NCI-H1105 treated with DMSO at 0.1 percent for 48 hours (cell line): ENCODE measurements around the gene UNC79.
"Not testable (repeated sequence)": the region's sequence is repeated elsewhere in the genome, so short reads cannot be mapped to it uniquely, and the experiment has no call there.

Source experiments
- DNase-seq: peaks from one replicate; lab custom pipeline; 2025; lab: John Stamatoyannopoulos, UW

Gene UNC79

DNA sequence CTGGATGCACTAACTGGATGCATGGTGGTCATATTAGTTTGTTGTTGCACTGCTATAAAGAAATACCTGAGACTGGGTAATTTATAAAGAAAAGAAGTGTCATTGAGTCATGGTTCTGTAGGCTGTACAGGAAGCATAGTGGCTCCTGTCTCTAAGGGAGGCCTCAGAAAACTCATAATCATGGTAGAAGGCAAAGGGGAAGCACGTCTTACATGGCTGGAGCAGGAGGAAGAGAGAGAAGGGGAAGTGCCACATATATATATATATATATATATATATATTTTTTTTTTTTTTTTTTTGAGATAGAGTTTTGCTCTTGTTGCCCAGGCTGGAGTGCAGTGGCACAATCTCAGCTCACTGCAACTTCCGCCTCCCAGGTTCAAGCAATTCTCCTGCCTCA lies 62.9 kb downstream of the UNC79 start:
- not testable (repeated sequence) for DNase-seq

DNA sequence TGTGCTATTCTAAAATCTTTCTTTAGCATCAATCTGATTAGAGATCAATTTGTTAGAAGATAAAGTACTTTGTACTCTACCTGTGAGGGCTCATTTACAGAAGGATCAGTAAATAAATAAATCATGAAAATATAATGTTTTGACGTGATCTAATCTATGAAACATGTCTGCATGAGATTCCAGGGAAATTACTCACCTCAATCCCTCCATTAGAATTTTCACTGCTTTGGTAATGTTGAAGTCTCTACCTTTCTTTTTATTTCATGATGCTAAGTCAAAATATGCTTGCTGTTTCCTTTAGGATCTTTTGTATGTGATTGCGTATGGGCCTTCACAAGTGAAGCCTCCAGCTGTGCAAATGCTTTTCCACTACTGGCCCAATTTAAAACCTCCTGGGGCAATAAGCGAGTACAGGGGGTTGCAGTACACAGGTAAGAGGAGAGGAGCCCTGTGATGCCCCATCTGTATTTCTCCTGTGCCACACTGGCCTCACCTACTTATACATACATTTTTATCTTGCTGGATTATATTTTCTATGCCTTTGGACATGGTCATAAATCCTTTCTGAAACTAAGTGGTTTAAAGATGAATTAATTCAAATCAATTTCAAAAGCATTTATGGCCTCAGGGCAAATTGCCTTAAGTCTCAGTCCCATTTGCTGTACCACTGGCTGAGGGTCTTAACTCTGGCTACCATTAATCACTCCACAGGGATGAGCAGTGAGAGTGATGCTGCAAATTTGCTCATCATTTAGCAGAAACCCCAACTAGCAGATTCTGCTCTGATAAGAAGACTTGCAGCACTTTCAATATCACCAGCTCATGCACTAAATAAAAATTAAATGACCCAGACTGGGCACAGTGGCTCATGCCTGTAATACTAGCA lies 66.4 kb downstream of the UNC79 start:
- DNase-seq, result no peak

DNA sequence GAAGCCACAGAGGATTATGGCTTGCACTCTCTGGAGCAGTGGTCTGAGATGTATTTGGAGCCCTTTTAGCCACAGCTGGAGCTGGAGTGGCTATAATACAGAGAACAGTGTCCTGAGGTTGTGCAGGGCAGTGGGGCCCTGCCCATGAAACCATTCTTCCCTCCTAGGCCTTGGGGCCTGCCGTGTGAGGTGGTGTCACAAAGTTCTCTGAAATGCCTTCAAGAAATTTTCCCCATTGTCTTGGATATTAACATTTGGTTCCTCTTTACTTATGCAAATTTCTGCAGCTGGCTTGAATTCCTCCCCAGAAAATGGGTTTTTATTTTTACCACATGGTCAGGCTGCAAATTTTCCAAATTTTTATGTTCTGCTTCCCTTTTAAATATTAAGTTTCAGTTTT lies 79.3 kb downstream of the UNC79 start:
- no peak for DNase-seq

DNA sequence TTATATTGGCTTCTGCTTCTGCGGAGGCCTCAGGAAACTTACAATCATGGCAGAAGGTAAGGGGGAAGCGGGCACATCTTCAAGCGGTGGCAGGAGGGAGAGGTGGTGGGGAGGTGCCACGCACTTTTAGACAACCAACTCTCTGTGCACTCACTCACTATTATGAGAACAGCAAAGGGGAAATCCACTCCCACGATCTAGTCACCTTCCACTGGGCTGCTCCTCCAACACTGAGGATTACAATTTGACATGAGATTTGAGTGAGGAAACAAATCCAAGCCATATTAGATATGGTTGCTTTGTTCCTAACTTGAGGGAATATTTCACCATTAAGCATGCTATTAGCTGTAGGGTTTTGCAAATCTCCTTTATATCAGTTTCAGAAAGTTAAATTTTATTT lies 80.3 kb downstream of the UNC79 start:
- no peak for DNase-seq

DNA sequence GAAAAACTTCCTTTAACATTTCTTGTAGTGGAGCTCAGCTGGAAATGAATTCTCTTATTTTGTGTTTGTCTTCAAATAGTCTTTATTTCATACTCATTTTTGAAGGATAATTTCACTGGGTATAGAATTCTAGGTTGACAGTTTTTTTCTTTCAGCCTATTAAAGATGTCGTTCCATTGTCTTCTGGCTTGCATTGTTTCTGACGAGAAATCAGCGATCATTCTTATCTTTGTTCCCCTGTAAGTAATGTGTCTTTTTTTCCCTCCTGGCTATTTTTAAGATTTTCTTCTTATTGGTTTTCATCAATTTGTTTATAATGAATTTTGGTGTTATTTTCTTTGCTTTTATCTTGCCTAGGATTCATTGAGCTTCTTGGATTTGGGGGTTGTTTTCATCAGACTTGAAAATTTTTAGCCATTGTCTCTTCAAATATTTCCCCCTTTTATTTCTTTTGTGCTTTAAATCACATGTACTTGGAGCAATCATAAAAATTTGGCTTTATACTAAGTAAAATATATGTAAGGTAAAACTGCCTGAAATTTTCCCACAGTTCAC lies 89.4 kb downstream of the UNC79 start:
- peak; percentile 42 for DNase-seq

DNA sequence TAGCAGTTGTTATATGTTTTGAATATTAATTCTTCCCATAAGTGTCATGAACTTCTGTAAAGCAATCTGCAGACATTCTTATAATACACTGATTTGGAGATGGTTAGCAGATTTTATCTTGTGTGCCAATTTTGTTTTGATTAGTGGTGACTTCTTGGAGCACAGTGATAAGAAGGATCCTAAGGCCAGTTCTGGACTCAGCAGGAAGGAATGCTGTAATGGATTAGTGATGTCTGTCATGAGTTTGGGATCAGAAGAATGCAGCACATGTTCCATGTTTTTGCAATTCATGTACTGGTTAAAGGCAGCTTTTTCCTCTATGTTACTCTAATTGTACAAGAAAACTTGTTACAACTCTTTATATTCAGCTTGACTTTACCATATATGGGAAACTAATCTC lies 91.5 kb downstream of the UNC79 start:
- DNase-seq, result no peak

DNA sequence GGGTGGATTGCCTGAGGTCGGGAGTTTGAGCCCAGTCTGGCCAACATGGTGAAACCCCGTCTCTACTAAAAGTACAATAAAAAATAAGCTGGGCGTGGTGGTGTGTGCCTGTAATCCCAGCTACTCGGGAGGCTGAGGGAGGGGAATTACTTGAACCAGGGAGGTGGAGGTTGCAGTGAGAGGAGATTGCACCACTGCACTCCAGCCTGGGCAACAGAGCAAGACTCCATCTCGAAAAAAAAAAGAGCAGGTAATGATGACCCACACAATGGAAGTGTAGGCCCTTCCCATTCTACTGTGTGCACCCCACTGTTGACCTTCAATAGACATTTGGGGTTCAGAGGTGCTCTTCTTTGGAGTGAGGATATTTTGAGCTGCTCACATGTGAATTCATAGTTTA lies 94.5 kb downstream of the UNC79 start:
- not testable (repeated sequence) for DNase-seq

DNA sequence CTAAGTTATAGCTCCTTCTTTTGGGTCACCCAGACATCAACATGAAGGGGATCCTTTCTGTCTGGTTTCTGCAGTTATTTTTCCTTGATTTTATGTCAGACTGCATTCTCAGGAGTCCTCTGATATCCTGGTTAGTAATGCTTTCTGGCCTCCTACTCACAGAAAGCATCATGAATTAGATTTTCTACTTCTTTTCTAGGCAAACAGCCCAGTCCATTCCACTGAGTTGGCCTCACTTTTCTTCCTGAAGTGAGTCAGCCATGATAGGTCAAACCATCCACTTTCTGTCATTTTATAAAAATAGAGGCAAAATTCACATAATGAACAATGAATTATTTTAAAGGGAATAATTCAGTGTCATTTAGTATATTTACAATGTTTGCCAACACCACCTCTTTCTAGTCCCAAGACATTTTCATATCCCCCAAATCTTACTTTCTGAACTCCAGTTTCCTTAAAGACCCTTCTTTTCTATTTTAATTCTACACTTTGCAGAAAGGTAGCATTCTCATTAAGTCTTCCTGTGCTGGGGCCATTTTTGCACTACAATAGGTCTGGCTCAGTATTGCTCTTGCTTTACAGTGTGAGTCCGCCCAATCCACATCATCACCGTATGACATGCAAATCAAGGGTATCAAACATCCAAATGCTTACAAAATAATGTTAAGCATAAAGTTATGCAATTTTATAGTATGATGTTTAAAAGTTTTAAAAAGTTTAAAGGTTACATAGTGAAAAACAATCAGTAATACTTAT lies 95.1 kb downstream of the UNC79 start:
- no peak for DNase-seq

DNA sequence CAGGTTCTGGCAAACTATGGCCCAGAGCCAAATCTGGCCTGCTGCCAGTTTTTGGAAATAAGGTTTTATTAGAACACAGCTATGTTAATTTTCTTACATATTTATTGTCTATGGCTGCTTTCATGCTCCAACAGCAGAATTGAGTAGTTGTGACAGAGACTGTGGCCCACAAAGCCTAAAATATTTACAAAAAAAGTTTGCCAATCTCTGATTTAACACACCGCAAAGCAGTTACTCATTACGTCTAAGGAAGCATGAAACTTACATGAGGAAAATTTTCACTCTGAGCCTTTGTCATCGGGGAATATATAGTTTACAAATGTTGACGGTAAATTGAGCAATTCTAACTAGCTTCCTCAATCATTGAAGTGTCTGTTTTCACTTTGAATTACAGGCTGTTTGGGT lies 96.5 kb downstream of the UNC79 start:
- no peak for DNase-seq

DNA sequence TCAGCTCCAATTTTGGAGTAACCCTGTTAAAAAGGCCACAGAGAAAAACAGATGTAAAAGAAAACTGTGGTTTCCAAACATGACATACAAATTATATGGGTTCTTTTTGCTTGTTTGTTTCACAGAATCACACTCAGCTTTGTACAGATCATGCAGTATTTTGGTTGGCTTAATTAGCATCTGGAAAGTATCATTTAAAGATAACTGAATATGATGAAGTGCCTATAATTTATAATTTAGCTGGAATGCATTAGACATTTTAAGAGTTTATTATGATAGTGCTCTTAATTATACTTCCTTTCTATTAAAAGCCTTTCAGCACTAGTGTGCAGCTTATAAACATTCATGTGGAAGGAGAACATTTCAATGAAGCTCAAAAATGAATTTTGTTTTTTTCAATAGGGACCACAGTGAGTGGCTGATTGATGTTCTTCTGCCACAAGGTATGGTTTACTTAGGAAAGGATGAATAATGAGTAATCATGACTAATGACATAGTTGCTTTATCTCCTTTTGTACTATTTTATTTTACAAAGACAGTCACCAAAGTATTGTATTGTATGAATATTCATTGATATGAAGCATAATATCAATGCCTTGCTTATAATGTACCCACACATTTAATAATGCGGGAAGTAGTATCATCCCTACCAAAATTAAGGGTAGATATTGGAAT lies 98.3 kb downstream of the UNC79 start:
- DNase-seq, result no peak

DNA sequence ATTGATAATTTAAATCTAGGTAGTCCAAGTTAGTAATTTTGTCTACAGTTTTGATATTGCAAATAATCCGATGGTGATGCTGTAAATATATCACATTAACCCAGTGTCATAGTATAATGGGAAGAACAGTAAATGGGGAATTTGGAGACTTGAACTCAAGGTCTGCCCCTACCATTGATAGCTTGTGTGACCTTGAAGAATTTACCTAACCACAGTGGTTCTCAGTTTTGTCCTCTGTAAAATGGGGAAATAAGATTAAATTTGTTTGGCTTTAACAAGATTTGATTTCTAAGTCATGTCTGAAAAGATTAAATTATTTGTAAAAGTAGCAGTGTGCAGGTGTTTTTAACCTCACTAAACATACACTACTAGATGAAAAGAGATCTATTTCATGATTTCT lies 100.9 kb downstream of the UNC79 start:
- DNase-seq, result no peak

DNA sequence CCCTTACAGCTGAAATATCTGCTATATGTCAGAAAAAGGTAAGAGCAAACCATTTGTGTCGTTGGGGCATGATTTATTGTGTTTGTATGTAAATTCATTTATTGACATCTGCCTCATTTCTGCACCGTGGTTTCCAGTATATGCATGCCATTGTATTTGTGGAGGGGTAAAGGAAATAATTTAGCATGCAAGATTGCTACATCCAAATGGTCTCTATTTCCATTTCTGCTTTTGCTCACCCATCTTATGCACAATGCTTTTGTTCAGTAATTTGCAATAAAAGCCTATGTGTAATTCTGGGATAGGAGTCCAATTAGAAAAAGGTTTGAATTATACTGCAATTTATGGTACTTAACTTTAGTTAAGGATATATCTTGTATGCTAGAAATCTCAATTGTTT lies 101.8 kb downstream of the UNC79 start:
- no peak for DNase-seq

DNA sequence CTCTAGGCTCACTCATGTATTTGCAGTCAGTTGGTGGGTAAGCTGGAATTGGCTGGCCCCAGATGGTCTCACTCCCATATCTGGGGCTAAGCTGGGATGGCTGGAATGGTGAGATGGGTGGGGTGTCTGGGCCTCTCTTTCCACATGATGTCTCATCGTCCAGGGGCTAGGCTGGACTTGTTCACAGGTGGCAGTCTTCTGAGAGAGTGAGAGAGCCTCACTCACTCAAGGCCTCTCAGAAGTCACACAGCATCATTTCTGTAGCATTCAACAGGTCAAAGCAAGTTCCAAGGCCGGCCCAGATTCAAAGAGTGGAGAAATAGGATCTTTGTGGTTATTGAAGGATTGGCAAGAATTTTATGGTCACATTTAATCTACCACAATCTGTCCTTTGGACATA lies 102.7 kb downstream of the UNC79 start:
- DNase-seq, result no peak

DNA sequence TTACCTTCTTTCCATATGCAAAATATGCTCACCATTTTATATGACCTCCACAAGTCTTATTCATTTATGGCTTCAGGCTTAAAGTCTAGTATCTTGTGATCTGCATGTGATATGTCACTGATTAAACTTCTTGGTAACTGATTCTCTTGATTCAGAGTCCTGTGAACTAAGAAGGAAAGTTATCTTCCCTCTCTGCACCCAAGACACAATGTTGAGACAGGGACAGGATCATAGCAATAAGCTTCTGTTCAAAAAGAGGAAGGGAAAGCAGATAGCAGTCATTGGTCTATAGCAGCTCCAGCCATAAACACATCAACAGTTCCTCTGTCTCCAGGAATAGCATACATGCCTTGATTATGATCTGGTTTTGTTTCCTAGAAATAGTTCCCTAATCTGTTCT lies 103.1 kb downstream of the UNC79 start:
- DNase-seq, result no peak

DNA sequence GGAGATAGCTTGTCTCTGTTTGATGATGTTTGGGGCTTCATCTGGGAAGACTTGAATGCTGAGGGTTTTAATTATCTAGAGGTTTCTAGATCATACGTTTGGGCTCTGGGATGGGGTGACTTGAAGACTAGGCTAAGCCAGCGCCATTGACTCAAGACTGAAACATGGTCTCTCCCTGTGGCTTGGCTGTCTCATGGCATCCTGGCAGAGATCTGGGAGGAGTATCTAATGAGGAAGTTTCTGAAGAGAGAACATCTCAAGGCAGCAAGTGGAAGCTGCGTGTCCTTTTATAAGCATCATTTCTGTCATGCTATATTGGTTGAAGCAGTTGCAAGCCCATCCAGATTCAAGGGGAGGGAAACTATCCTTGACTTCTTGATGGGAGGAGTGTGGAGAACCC lies 104.8 kb downstream of the UNC79 start:
- no peak for DNase-seq

DNA sequence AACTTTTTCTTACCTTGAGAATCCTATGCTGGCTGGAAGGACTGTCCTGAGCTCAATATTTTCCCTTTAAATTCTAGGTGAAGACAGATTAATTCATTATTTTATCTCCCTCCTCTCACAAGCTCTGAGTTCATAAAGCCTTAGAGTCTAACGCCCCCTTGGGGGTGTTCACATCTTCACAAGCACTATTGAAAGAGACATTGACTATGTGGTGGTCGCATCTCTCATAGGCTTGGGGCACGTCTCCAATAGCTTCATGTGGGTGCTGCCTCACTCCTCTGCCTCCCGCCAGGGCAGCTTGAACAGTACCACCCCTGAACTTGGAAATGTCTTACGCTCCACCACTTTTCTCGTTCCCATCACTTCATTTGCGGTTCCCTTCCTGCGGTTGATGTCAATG lies 106.2 kb downstream of the UNC79 start:
- no peak for DNase-seq

DNA sequence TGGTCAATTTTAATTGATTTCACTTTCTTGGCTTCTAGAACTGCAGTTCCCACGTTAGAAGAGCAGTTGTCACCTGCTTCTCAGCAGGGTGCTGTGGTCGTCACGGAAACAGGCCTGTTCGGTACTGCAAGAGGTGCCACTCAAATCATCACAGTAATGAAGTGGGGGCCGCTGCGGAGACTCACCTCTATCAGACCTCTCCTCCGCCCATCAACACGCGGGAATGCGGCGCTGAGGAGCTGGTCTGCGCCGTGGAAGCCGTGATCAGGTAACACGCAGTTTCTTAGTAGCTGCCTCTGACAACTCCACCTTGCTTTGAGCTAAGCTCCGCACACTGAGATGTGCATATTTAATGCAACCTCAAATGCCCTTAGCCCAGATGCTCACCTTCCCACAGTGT lies 107.2 kb downstream of the UNC79 start:
- DNase-seq, result no peak

DNA sequence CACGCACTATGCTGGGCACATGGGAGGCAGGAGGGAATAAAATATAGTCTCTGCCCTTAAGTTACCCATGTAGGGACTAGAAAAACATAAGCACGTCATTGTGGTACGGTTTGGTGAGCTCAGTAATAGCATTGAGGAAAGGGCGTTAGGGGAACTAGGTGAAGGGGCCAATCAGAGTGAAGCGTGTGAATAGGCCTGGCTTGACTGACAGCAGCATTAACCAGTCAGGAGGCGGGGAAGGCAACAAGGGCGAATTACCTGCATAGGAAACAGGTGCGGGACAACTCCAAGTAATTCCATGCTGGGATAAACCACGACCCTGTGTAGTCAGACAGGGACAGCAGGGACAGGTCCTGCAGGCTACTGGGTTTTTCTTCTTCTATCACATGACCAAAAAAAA lies 107.7 kb downstream of the UNC79 start:
- no peak for DNase-seq

DNA sequence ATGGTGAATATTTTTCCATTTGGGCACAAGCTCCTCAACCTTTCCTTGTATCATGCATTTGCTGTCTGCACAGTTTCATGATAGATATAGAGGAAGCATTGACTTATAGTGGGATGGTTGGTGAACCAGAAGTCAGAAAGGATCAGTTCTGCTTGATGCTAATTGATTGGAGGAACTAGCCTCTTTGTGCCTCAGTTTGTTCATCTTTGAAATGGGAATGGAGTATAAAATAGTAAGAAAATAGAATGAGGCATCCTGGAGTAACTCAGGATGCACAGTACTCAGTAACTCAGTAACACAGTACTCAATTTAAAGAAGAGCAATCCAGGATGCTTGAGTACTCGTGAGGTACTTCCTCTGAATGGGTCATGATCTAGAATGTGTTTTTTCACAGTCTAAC lies 109.5 kb downstream of the UNC79 start:
- no peak for DNase-seq

DNA sequence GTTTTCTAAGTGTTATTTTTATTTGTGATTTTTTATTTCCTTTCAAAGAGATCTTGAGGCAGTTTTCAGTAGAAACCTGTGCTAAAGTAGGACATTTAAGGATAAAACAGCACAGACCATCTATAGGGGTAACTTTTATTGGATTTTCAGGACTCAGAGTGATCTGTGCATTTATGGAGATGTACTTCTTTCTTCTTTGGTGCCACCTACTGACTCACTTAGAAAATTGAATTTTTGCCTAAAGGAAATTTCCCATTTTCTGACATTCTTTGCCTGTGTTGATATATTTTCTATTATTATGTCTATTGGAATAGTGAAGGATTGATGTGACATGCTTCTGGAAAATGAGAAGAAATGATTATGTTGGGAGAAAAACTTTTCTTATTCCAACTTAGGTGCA lies 113.0 kb downstream of the UNC79 start:
- peak; percentile 22 for DNase-seq

DNA sequence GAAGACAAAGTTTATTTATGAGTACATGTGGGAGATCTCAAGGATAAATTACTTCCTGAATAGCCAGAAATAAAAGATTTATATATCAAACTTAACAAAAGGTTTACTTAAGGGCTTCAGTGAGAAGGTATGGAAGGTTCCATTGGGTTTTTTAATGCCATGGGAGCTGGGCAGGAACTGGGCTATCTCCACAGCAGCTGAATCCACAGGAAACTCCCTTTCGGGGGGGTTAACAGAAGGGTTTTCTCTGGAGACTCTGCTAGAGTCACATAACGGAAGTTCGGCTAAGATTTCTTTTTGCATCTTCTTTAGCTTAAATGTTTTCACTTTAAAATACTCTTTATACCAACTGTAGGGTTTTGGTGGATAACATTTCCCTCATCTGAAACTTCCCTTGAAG lies 113.5 kb downstream of the UNC79 start:
- DNase-seq, result no peak

DNA sequence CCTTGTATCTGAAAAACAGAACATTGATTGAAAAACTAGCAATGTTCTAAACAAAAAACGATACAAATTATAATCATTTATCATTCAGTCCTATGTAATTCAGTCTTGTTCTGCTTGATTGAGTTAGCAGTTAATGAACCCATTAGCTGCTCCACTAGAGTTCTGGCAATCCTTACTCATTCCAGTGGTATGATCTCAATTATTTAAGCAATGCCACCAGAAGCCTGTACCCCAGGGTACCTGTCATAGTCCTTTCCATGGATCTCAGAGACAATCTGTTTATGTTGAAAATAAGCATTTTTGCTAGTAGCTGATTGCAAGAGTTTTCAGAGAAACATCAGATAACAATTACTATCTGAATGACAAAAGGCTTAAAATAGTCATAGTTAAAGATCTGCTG lies 115.9 kb downstream of the UNC79 start:
- no peak for DNase-seq
